H1 (cell line): ENCODE results near the gene CAMK2B. TPM values are rescaled to one million over a fixed set of nuclear protein-coding genes. Genes with fewer than 3 reads are reported as not detected.

Experiments used
- CTCF ChIA-PET: fragments of 300-600 bp; sonication (Branson Sonifier 250); formaldehyde crosslinking; loops from one replicate; lab custom pipeline; 2021; ENCODE audit not compliant: partially characterized antibody; lab: Charles Lee
- POLR2A ChIA-PET: fragments of 300-600 bp; sonication (Branson Sonifier 250); formaldehyde crosslinking; loops from one replicate; lab custom pipeline; 2021; ENCODE audit warnings: inconsistent platforms; ENCODE audit not compliant: partially characterized antibody; lab: Charles Lee
- DNase-seq, 2 experiments: peaks; one replicate each; pipeline versions ENCODE4 v3.0.0 to v3.0.0-alpha.2; 2010 to 2022; ENCODE audit warnings: low spot score in 2 of 2, low read depth in 1 of 2, mixed read lengths in 1 of 2
- FAIRE-seq: peaks from 2 replicates; lab custom pipeline; 2011; peaks lifted over from hg19 to GRCh38; lab: Jason Lieb, UNC
- H2AFZ ChIP-seq: 2 replicates; pipeline ENCODE4 v1.8.1; 2012; ENCODE audit warnings: low read length, inconsistent platforms
- H2AK5ac ChIP-seq: 2 replicates; pipeline ENCODE4 v1.6.1; 2013; ENCODE audit warnings: low read depth, low read length
- H2BK120ac ChIP-seq: replicated peaks from 2 replicates; pipeline ENCODE3; 2013; ENCODE audit warnings: low read depth, low read length, inconsistent platforms
- H2BK12ac ChIP-seq: 2 replicates; pipeline ENCODE4 v1.6.1; 2013; ENCODE audit warnings: low read depth, low read length
- H2BK15ac ChIP-seq: 2 replicates; pipeline ENCODE4 v1.6.1; 2013; ENCODE audit warnings: low read length
- H2BK20ac ChIP-seq: 2 replicates; pipeline ENCODE4 v1.6.1; 2013; ENCODE audit warnings: low read length
- H2BK5ac ChIP-seq: 2 replicates; pipeline ENCODE4 v1.6.1; 2013; ENCODE audit warnings: low read depth, low read length
- H3K14ac ChIP-seq: 2 replicates; pipeline ENCODE4 v1.6.1; 2013; ENCODE audit warnings: inconsistent platforms; ENCODE audit not compliant: insufficient read length
- H3K18ac ChIP-seq: 2 replicates; pipeline ENCODE4 v1.6.1; 2013; ENCODE audit warnings: low read length; ENCODE audit errors: extremely low read depth
- H3K23ac ChIP-seq: 2 replicates; pipeline ENCODE4 v1.6.1; 2013; ENCODE audit warnings: inconsistent platforms; ENCODE audit not compliant: insufficient read length
- H3K23me2 ChIP-seq: 2 replicates; pipeline ENCODE4 v1.6.1; 2013; ENCODE audit warnings: low read depth, low read length
- H3K27ac ChIP-seq: 2 replicates; pipeline ENCODE4 v1.6.1; 2011; ENCODE audit warnings: low read depth, low read length, inconsistent platforms
- H3K27me3 ChIP-seq, 4 experiments: replicated peaks in 1 of 4; 1 replicate in 1 of 4; 2 replicates in 3 of 4; pipeline versions ENCODE4 v1.6.1 to v1.8.1; 2011 to 2013; ENCODE audit warnings: low read length in 3 of 4, mild to moderate bottlenecking in 3 of 4, inconsistent platforms in 2 of 4, mixed read lengths in 2 of 4, moderate library complexity in 1 of 4; ENCODE audit not compliant: control insufficient read depth in 3 of 4, insufficient read depth in 3 of 4; ENCODE audit errors: extremely low read depth in 1 of 4
- H3K36me3 ChIP-seq, 4 experiments: 2 replicates each; pipeline versions ENCODE4 v1.6.1 to v1.8.1; 2011 to 2013; ENCODE audit warnings: mild to moderate bottlenecking in 4 of 4, low read length in 3 of 4, moderate library complexity in 2 of 4, control low read depth in 1 of 4, inconsistent platforms in 1 of 4; ENCODE audit not compliant: insufficient read depth in 4 of 4, control insufficient read depth in 2 of 4
- H3K4ac ChIP-seq: replicated peaks from 2 replicates; pipeline ENCODE3; 2013; ENCODE audit warnings: low read length, low read depth, mixed read lengths, inconsistent platforms; ENCODE audit not compliant: insufficient read length
- H3K4me1 ChIP-seq, 4 experiments: replicated peaks in 1 of 4; 1 replicate in 1 of 4; 2 replicates in 3 of 4; pipeline versions ENCODE4 v1.6.1 to v1.8.1; 2011 to 2013; ENCODE audit warnings: low read length in 3 of 4, inconsistent platforms in 2 of 4, mixed read lengths in 1 of 4; ENCODE audit not compliant: insufficient read depth in 4 of 4, control insufficient read depth in 3 of 4
- H3K4me2 ChIP-seq, 2 experiments: 2 replicates each; pipeline versions ENCODE4 v1.6.1 to v1.8.1; 2011 to 2013; ENCODE audit warnings: low read depth in 2 of 2, low read length in 2 of 2, control low read depth in 1 of 2, inconsistent platforms in 1 of 2, mild to moderate bottlenecking in 1 of 2; ENCODE audit not compliant: insufficient read depth in 1 of 2
- H3K4me3 ChIP-seq, 4 experiments: fragments of 200-600, 300-600 bp in 1 of 4; sonication (generic), shearing (Covaris generic), sonication (Bioruptor Twin) in 1 of 4; 2 replicates each; pipeline versions ENCODE4 v1.5.1 to v1.8.1; 2011 to 2016; ENCODE audit warnings: low read length in 4 of 4, low read depth in 3 of 4, control low read depth in 2 of 4, inconsistent platforms in 2 of 4, mild to moderate bottlenecking in 2 of 4, mixed read lengths in 1 of 4, moderate library complexity in 1 of 4; ENCODE audit not compliant: insufficient read depth in 2 of 4; ENCODE audit errors: extremely low read depth in 1 of 4
- H3K56ac ChIP-seq: replicated peaks from 2 replicates; pipeline ENCODE3; 2013; ENCODE audit warnings: low read depth, mild to moderate bottlenecking, mixed read lengths, low read length, inconsistent platforms; ENCODE audit not compliant: insufficient read length
- H3K79me1 ChIP-seq: 2 replicates; pipeline ENCODE4 v1.6.1; 2013; ENCODE audit warnings: low read depth, low read length, control low read depth
- H3K79me2 ChIP-seq, 2 experiments: 2 replicates each; pipeline versions ENCODE4 v1.6.1 to v1.8.1; 2012 to 2013; ENCODE audit warnings: low read length in 2 of 2, mild to moderate bottlenecking in 2 of 2, inconsistent platforms in 1 of 2; ENCODE audit not compliant: insufficient read depth in 2 of 2, control insufficient read depth in 1 of 2
- H3K9ac ChIP-seq, 4 experiments: replicated peaks in 1 of 4; 1 replicate in 1 of 4; 2 replicates in 3 of 4; pipeline versions ENCODE4 v1.6.1 to v1.8.1; 2011 to 2013; ENCODE audit warnings: low read depth in 3 of 4, low read length in 3 of 4, control low read depth in 2 of 4, mild to moderate bottlenecking in 2 of 4, moderate library complexity in 2 of 4, inconsistent platforms in 1 of 4; ENCODE audit errors: extremely low read depth in 1 of 4
- H3K9me3 ChIP-seq, 2 experiments: 2 replicates each; pipeline versions ENCODE4 v1.6.1 to v1.8.1; 2012 to 2013; ENCODE audit warnings: mild to moderate bottlenecking in 2 of 2, moderate library complexity in 2 of 2, control low read depth in 1 of 2, inconsistent platforms in 1 of 2, low read depth in 1 of 2, low read length in 1 of 2, mixed read lengths in 1 of 2; ENCODE audit not compliant: insufficient read depth in 2 of 2
- H4K20me1 ChIP-seq, 2 experiments: replicated peaks in 1 of 2; 2 replicates each; pipeline versions ENCODE3 to v1.8.1; 2011 to 2013; ENCODE audit warnings: inconsistent platforms in 2 of 2, low read length in 2 of 2, mild to moderate bottlenecking in 1 of 2; ENCODE audit not compliant: insufficient read depth in 2 of 2, control insufficient read depth in 1 of 2
- H4K5ac ChIP-seq: 2 replicates; pipeline ENCODE4 v1.6.1; 2013; ENCODE audit warnings: low read length, low read depth, mixed read lengths, inconsistent platforms; ENCODE audit not compliant: insufficient read length
- H4K8ac ChIP-seq: 2 replicates; pipeline ENCODE4 v1.8.0; 2013; ENCODE audit warnings: mild to moderate bottlenecking, moderate library complexity, low read length, inconsistent platforms; ENCODE audit not compliant: insufficient read depth; ENCODE audit errors: extremely low read depth
- H4K91ac ChIP-seq: replicated peaks from 2 replicates; pipeline ENCODE3; 2013; ENCODE audit warnings: low read length, mixed read lengths, inconsistent platforms; ENCODE audit not compliant: insufficient read length
- BACH1 ChIP-seq: IDR thresholded peaks from 2 replicates; pipeline ENCODE4 v1.6.1; 2012; ENCODE audit warnings: low read length, improper control_type of control experiment
- CHD1 ChIP-seq: IDR thresholded peaks from 2 replicates; pipeline ENCODE4 v1.6.1; 2012; ENCODE audit warnings: low read depth, low read length, improper control_type of control experiment
- FOSL1 ChIP-seq: IDR thresholded peaks from 2 replicates; pipeline ENCODE4 v1.6.1; 2011; ENCODE audit warnings: mild to moderate bottlenecking, low read depth, low read length, moderate library complexity; ENCODE audit not compliant: insufficient read depth
- GABPA ChIP-seq: IDR thresholded peaks from 2 replicates; pipeline ENCODE4 v1.6.1; 2011; ENCODE audit warnings: mild to moderate bottlenecking, low read length, moderate library complexity, borderline replicate concordance; ENCODE audit not compliant: insufficient read depth
- HDAC2 ChIP-seq, 2 experiments: fragments of 300-600 bp in 1 of 2; sonication (generic) in 1 of 2; IDR thresholded peaks; 2 replicates each; pipeline ENCODE4 v1.6.1; 2011 to 2012; ENCODE audit warnings: low read depth in 2 of 2, low read length in 2 of 2, mild to moderate bottlenecking in 2 of 2, moderate library complexity in 2 of 2, borderline replicate concordance in 1 of 2, inconsistent platforms in 1 of 2
- JUN ChIP-seq: IDR thresholded peaks from 2 replicates; pipeline ENCODE4 v1.6.1; 2011; ENCODE audit warnings: low read depth, mild to moderate bottlenecking, improper control_type of control experiment, low read length
- POU5F1 ChIP-seq: IDR thresholded peaks from 2 replicates; pipeline ENCODE4 v1.6.1; 2011; ENCODE audit warnings: low read depth, mild to moderate bottlenecking, low read length, moderate library complexity
- RBBP5 ChIP-seq: IDR thresholded peaks from 2 replicates; pipeline ENCODE4 v1.7.1; 2012; ENCODE audit warnings: low read depth, mild to moderate bottlenecking, inconsistent platforms, low read length, moderate library complexity, borderline replicate concordance
- YY1 ChIP-seq: IDR thresholded peaks from 2 replicates; pipeline ENCODE4 v1.6.1; 2011; ENCODE audit warnings: low read depth, mild to moderate bottlenecking, low read length
- WGBS, 2 experiments: shearing (Covaris generic) in 1 of 2; methylation state at CpG; one replicate each; pipeline versions ENCODE4 v1.1.6 to v1.1.7; 2013 to 2015; ENCODE audit warnings: low lambda C conversion rate in 2 of 2, mixed read lengths in 2 of 2, inconsistent platforms in 1 of 2, low coverage in 1 of 2, missing lambda C conversion rate in 1 of 2; ENCODE audit not compliant: insufficient replicate concordance in 2 of 2, insufficient coverage in 1 of 2, insufficient read length in 1 of 2; ENCODE audit errors: extremely low coverage in 1 of 2, missing lambda C conversion rate in 1 of 2; 5-methylcytosine and 5-hydroxymethylcytosine counted together
- polyA plus RNA-seq, 7 experiments: library from polyadenylated mRNA; depleted of rRNA in 3 of 7; stranded (reverse) in 5 of 7; unstranded in 2 of 7; fragments of >200 nt in 5 of 7; fragments of 200-250 nt in 2 of 7; gene quantifications; 1 replicate in 5 of 7; 2 replicates in 1 of 7; 4 replicates in 1 of 7; pipeline versions ENCODE4 v1.2.1 to v1.2.3, GENCODE V29; 2011 to 2013; ENCODE audit warnings: missing spikeins in 2 of 7, mixed read lengths in 2 of 7
- total RNA-seq: library from RNA; stranded (reverse); fragmentation: NEBNext Ultra II Directional; extraction: Animal tissue kit (Norgen Biotek cat#: 25700); gene quantifications from 2 replicates; pipeline ENCODE4 v1.2.1, GENCODE V29; 2021
- TF ChIP-seq, protein P1 (sequence below): IDR thresholded peaks from 2 replicates; pipeline ENCODE4 v1.6.1; 2012; ENCODE audit warnings: inconsistent platforms
- TF ChIP-seq, protein P2 (sequence below): IDR thresholded peaks from 2 replicates; pipeline ENCODE4 v1.6.1; 2012; ENCODE audit warnings: inconsistent platforms

Gene CAMK2B
- total and polyA plus RNA-seq, 2 of the 8 experiments (the other 6 are each of a cell fraction or from before 2014, with no cell fraction given): 0.05 to 0.15 TPM

DNA sequence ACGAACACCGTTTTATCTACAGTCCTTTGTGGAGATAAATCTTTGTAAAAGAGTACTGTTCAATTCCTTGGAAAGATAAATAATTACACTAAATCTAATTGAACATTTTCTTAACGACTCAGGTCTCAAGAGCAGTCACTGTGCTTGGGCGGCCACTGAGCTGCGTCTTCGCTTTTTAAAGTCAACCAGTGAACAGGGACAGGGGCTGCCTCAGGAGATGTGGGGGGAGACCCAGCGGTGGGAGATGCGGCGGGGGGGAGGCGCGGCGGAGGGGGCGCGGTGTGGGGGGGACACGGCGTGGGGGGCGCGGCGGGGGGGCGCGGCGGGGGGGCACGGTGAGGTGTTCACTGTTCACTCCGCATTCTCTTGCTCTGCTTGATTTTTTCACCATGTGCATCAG lies 39.8 kb downstream of the CAMK2B start:
- no peaks in the 10 kb centered on the region for H3K79me2 ChIP-seq
- no peaks in the 10 kb centered on the region for H3K9me3 ChIP-seq
- CTCF ChIA-PET: interaction anchor here (0.8 to 4.3 kb wide), 10 partner anchors 8 to 275 kb away, joined by 3 to 22 read pairs (median 4); no protein-coding TSS in a partner anchor
- DNase-seq (peak in 1 of 2 experiments; percentile 11), FAIRE-seq (no peak)
- H3K27me3 ChIP-seq: no peaks in the 10 kb centered on the region
- POLR2A ChIA-PET: no interaction called here
- no peak overlapping the region for H2BK20ac ChIP-seq
- no peak overlapping the region for H3K4ac ChIP-seq
- no peak overlapping the region for H2AK5ac ChIP-seq
- H4K91ac ChIP-seq: no peak overlapping the region
- H3K4me1 ChIP-seq: peaks cover 0 to 4% (median 0%) of the 10 kb centered on the region in 4 experiments; a peak in 1 of 7 replicates
- no peak overlapping the region for H4K5ac ChIP-seq
- H3K27ac ChIP-seq: no peak overlapping the region
- H3K14ac ChIP-seq: no peak overlapping the region
- H2BK15ac ChIP-seq: no peak overlapping the region
- no peaks in the 10 kb centered on the region for H3K36me3 ChIP-seq
- no peak overlapping the region for H2BK12ac ChIP-seq
- no peak overlapping the region for H2AFZ ChIP-seq
- H2BK5ac ChIP-seq: no peak overlapping the region
- H3K23ac ChIP-seq: no peak overlapping the region
- no peak for TF ChIP-seq CHD1
- TF ChIP-seq JUN: no peak
- no peak for TF ChIP-seq RBBP5
- TF ChIP-seq HDAC2 (IDR thresholded peaks at IDR 0.05; ENCODE audit: borderline replicate concordance in 1 of 2, low read depth in 2 of 2, low read length in 2 of 2): no peak
- TF ChIP-seq POU5F1: no peak
- TF ChIP-seq BACH1: no peak
- no peak for TF ChIP-seq FOSL1
- TF ChIP-seq, protein P1, sequence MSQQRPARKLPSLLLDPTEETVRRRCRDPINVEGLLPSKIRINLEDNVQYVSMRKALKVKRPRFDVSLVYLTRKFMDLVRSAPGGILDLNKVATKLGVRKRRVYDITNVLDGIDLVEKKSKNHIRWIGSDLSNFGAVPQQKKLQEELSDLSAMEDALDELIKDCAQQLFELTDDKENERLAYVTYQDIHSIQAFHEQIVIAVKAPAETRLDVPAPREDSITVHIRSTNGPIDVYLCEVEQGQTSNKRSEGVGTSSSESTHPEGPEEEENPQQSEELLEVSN: no peak
- TF ChIP-seq YY1: no peak
- TF ChIP-seq GABPA: no peak
- TF ChIP-seq, protein P2, sequence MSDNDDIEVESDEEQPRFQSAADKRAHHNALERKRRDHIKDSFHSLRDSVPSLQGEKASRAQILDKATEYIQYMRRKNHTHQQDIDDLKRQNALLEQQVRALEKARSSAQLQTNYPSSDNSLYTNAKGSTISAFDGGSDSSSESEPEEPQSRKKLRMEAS: no peak
- H3K4me2 ChIP-seq: no peak overlapping the region
- no peaks in the 10 kb centered on the region for H3K23me2 ChIP-seq
- H3K4me3 ChIP-seq: no peak overlapping the region
- no peak overlapping the region for H3K18ac ChIP-seq
- no peak overlapping the region for H2BK120ac ChIP-seq
- no peak overlapping the region for H4K8ac ChIP-seq
- H3K79me1 ChIP-seq: no peaks in the 10 kb centered on the region
- H3K56ac ChIP-seq: no peak overlapping the region
- no peaks in the 10 kb centered on the region for H4K20me1 ChIP-seq
- WGBS, 2 experiments: 94% methylated on average over 6 of the region's 24 CpGs; no CpG with 5 or more reads in 1 of the 2 experiments
- no peak overlapping the region for H3K9ac ChIP-seq
